ENCODE data around the gene BCAS3.

DNA sequence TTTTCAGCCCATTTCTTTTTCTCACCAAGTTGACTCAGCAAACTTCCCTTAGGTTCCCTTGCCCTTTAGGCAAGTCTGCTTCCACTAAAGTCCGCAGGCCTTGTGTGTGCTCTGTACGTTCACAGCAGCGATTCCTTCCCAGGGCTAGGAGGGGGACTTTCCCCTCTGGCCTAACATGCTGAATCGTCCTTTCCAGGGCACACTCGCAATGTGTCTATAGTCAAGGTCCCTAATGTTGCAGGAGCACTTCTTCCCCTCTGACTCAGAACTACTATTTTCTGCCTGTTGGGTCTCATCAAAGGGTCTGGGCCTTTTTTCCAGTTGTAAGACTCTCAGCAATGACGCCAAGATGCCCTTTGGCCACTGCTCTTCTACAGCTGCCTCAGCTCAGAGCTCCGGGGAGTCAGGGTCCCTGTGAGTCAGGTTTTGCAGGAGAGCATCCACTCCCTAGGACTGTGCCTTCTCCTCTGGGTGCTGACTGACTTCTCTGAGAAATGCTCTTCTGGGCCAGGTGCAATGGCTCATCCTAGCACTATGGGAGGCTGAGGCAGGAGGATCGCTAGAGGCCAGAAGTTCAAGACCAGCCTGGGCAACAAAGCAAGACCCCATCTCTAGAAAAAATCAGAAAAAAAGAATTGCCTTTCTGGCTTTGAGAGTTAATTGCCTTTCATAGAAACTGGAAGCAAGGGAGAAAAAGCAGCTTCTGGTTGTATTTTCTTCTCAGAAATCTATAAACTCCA is 657.6 kb downstream of the BCAS3 start:
- no peak for TF ChIP-seq CTCF (IDR thresholded peaks at IDR 0.05)
- TF ChIP-seq POLR2A (IDR thresholded peaks at IDR 0.05), result no peak
- TF ChIP-seq POLR2AphosphoS5 (IDR thresholded peaks at IDR 0.05), result no peak

All from transverse colon (tissue), 4 donors.